HG03175 (cell line): Measurements from ENCODE around the gene LGALS9B.
"Not testable (repeated sequence)": the region's sequence is repeated elsewhere in the genome, so short reads cannot be mapped to it uniquely, and the experiment has no call there.

Source experiments
- ATAC-seq: cut with Tn5 transposase; IDR thresholded peaks from one replicate; pipeline ENCODE4 v1.9.1; 2021; ENCODE audit warnings: mild to moderate bottlenecking, moderate library complexity; ENCODE audit not compliant: unreplicated experiment

LGALS9B gene

GRCh38 chr17:20469107-20469506, 1.8 kb upstream of the LGALS9B start:
- ATAC-seq: peak; percentile 44

GRCh38 chr17:20466999-20467398, 340 bp downstream of the LGALS9B start:
- ATAC-seq: peak; percentile 34

GRCh38 chr17:20466553-20466952, 786 bp downstream of the LGALS9B start:
- ATAC-seq: not testable (repeated sequence)

GRCh38 chr17:20465535-20465934, 1.8 kb downstream of the LGALS9B start:
- ATAC-seq: not testable (repeated sequence)

GRCh38 chr17:20464854-20465414, 2.4 kb downstream of the LGALS9B start:
- not testable (repeated sequence) for ATAC-seq

- ATAC-seq: not testable (repeated sequence)
These were observed 5.2 kb downstream of the LGALS9B start for GRCh38 chr17:20462158-20462557.

- not testable (repeated sequence) for ATAC-seq
These were observed 9.4 kb downstream of the LGALS9B start for GRCh38 chr17:20457848-20458381.

GRCh38 chr17:20455106-20455505, 12.2 kb downstream of the LGALS9B start:
- not testable (repeated sequence) for ATAC-seq

GRCh38 chr17:20453820-20454434, 13.4 kb downstream of the LGALS9B start:
- not testable (repeated sequence) for ATAC-seq

- peak; percentile 66 for ATAC-seq
These were observed 16.5 kb downstream of the LGALS9B start for GRCh38 chr17:20450852-20451251.

- ATAC-seq: not testable (repeated sequence)
These were observed 19.6 kb downstream of the LGALS9B start for GRCh38 chr17:20447534-20448321.

GRCh38 chr17:20446895-20447294, 20.4 kb downstream of the LGALS9B start:
- ATAC-seq: not testable (repeated sequence)

- not testable (repeated sequence) for ATAC-seq
These were observed 22.6 kb downstream of the LGALS9B start for GRCh38 chr17:20444581-20445236.

GRCh38 chr17:20444173-20444572, 23.2 kb downstream of the LGALS9B start:
- ATAC-seq: not testable (repeated sequence)

- not testable (repeated sequence) for ATAC-seq
These were observed 23.7 kb downstream of the LGALS9B start for GRCh38 chr17:20443632-20444031.

- not testable (repeated sequence) for ATAC-seq
These were observed 26.7 kb downstream of the LGALS9B start for GRCh38 chr17:20440665-20441064.

GRCh38 chr17:20435166-20435565, 32.2 kb downstream of the LGALS9B start:
- not testable (repeated sequence) for ATAC-seq

GRCh38 chr17:20433382-20433781, 34.0 kb downstream of the LGALS9B start:
- ATAC-seq: not testable (repeated sequence)

GRCh38 chr17:20427264-20427663, 40.1 kb downstream of the LGALS9B start:
- ATAC-seq: not testable (repeated sequence)

- not testable (repeated sequence) for ATAC-seq
These were observed 44.5 kb downstream of the LGALS9B start for GRCh38 chr17:20422826-20423225.

GRCh38 chr17:20418838-20419237, 48.5 kb downstream of the LGALS9B start:
- not testable (repeated sequence) for ATAC-seq
